Measurements from ENCODE around the gene UGT1A4.

UGT1A4 gene

GRCh38 chr2:233718552-233718951, at the start of gene UGT1A4:
UGT1A4 (plus strand) TSS chr2:233718736; CDS start chr2:233718821, 85 bp downstream.
- TF ChIP-seq CTCF (IDR thresholded peaks at IDR 0.05; ENCODE audit: low read depth, low read length, poor library complexity, severe bottlenecking) (no peak), EZH2phosphoT487 (IDR thresholded peaks at IDR 0.05; ENCODE audit: borderline replicate concordance, low read length) (no peak)
- Histone ChIP-seq H3K79me2 (ENCODE audit: control insufficient read depth, low read length) (no peaks in the 10 kb centered on the region), H4K20me1 (ENCODE audit: control insufficient read depth, insufficient read depth, low read depth, low read length) (no peaks in the 10 kb centered on the region), H3K9me2 (replicated peaks; ENCODE audit: control insufficient read depth, low read length) (no peaks in the 10 kb centered on the region), H3K4me1 (ENCODE audit: control insufficient read depth, low read length) (no peaks in the 10 kb centered on the region), H3K4me2 (ENCODE audit: low read length) (no peak within 1 kb of the TSS), H3K4me3 (ENCODE audit: low read length) (no peak within 1 kb of the TSS), H3K27ac (ENCODE audit: low read depth, low read length) (no peak within 1 kb of the TSS), H3K36me3 (ENCODE audit: control insufficient read depth, low read length) (no peaks in the 10 kb centered on the region), H3K9me3 (ENCODE audit: control insufficient read depth, insufficient read depth, low read length) (no peaks in the 10 kb centered on the region), H3K27me3 (ENCODE audit: control insufficient read depth, low read length) (peaks cover 10% of the 10 kb centered on the region; the same call in 1 of the 2 replicates), H3F3A (ENCODE audit: control insufficient read depth, insufficient read depth) (no peaks in the 10 kb centered on the region)

- Histone ChIP-seq H3K4me2 (ENCODE audit: low read length) (no peak within 1 kb of the TSS), H3K9me2 (replicated peaks; ENCODE audit: control insufficient read depth, low read length) (no peaks in the 10 kb centered on the region), H4K20me1 (ENCODE audit: control insufficient read depth, insufficient read depth, low read depth, low read length) (no peaks in the 10 kb centered on the region), H3K27ac (ENCODE audit: low read depth, low read length) (no peak within 1 kb of the TSS), H3F3A (ENCODE audit: control insufficient read depth, insufficient read depth) (no peaks in the 10 kb centered on the region), H3K79me2 (ENCODE audit: control insufficient read depth, low read length) (no peaks in the 10 kb centered on the region), H3K27me3 (ENCODE audit: control insufficient read depth, low read length) (no peaks in the 10 kb centered on the region), H3K4me1 (ENCODE audit: control insufficient read depth, low read length) (no peaks in the 10 kb centered on the region), H3K36me3 (ENCODE audit: control insufficient read depth, low read length) (no peaks in the 10 kb centered on the region), H3K9me3 (ENCODE audit: control insufficient read depth, insufficient read depth, low read length) (no peaks in the 10 kb centered on the region), H3K4me3 (ENCODE audit: low read length) (no peak within 1 kb of the TSS)
- no peak for TF ChIP-seq CTCF (IDR thresholded peaks at IDR 0.05; ENCODE audit: low read depth, low read length, poor library complexity, severe bottlenecking)
- TF ChIP-seq EZH2phosphoT487 (IDR thresholded peaks at IDR 0.05; ENCODE audit: borderline replicate concordance, low read length): no peak
These were observed 47.0 kb upstream of the UGT1A4 start, which contains the start of gene UGT1A9 for GRCh38 chr2:233671290-233672161. UGT1A9 (plus strand) TSS chr2:233671898; CDS start chr2:233671935, 37 bp downstream.

- no peaks in the 10 kb centered on the region for H3F3A ChIP-seq (ENCODE audit: control insufficient read depth, insufficient read depth)
- H3K9me3 ChIP-seq (ENCODE audit: control insufficient read depth, insufficient read depth, low read length): no peaks in the 10 kb centered on the region
- H4K20me1 ChIP-seq (ENCODE audit: control insufficient read depth, insufficient read depth, low read depth, low read length): no peaks in the 10 kb centered on the region
- no peak for TF ChIP-seq EZH2phosphoT487 (IDR thresholded peaks at IDR 0.05; ENCODE audit: borderline replicate concordance, low read length)
- TF ChIP-seq CTCF (IDR thresholded peaks at IDR 0.05; ENCODE audit: low read depth, low read length, poor library complexity, severe bottlenecking): no peak
- no peak overlapping the region for H3K4me3 ChIP-seq (ENCODE audit: low read length)
- H3K79me2 ChIP-seq (ENCODE audit: control insufficient read depth, low read length): no peaks in the 10 kb centered on the region
- H3K4me2 ChIP-seq (ENCODE audit: low read length): no peak overlapping the region
- no peaks in the 10 kb centered on the region for H3K4me1 ChIP-seq (ENCODE audit: control insufficient read depth, low read length)
- no peaks in the 10 kb centered on the region for H3K36me3 ChIP-seq (ENCODE audit: control insufficient read depth, low read length)
- no peaks in the 10 kb centered on the region for H3K9me2 ChIP-seq (replicated peaks; ENCODE audit: control insufficient read depth, low read length)
- no peaks in the 10 kb centered on the region for H3K27me3 ChIP-seq (ENCODE audit: control insufficient read depth, low read length)
- H3K27ac ChIP-seq (ENCODE audit: low read depth, low read length): no peak overlapping the region
These were observed 45.6 kb upstream of the UGT1A4 start for GRCh38 chr2:233672886-233673285.
